Activated T-helper 1 cell treated with Interleukin-2 at 50 U/mL for 16 hours (primary cell): Measurements from ENCODE around the gene PFKP.

Source experiments
- DNase-seq: peaks from one replicate; pipeline ENCODE4 v3.0.0-alpha.2; 2020; ENCODE audit warnings: low read depth

PFKP gene

DNA sequence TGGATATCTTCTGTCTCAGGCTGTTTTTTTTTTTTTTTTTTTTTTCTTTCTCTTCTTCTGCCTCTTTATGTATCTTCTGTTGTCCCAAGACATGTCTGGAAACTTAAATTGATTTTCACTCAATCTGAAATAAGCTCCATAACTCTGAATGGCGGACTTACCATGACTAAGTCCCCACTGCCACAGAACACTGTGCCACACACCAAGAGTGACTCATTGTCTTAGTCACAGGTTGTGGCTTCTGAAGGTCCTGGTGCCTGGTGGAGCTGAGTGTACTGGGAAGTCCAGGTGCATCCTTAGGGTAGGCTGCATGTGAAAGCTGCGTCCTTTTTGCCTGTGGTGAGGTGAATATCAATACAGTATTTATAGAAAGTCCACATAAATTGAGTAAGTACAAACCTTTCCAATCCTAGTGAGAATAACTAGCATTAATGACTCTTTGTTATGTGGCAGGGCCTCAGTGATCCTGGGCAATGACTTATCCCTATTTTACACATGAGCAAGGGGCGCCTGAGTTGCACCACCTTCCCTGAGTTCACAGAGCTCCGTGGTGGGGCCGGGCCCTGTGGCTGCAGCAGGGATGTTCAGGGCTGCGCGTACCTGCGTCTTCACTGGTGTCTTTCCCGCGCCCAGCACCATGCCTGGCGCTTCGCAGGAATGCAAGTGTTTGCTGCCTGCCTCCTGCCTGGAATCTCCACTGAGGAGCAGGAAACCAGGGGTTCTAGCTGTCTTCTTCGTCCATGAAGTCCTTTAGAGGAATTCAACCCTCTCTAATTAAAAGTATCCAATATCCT, 4.3 kb downstream of the PFKP start:
- DNase-seq = no peak

DNA sequence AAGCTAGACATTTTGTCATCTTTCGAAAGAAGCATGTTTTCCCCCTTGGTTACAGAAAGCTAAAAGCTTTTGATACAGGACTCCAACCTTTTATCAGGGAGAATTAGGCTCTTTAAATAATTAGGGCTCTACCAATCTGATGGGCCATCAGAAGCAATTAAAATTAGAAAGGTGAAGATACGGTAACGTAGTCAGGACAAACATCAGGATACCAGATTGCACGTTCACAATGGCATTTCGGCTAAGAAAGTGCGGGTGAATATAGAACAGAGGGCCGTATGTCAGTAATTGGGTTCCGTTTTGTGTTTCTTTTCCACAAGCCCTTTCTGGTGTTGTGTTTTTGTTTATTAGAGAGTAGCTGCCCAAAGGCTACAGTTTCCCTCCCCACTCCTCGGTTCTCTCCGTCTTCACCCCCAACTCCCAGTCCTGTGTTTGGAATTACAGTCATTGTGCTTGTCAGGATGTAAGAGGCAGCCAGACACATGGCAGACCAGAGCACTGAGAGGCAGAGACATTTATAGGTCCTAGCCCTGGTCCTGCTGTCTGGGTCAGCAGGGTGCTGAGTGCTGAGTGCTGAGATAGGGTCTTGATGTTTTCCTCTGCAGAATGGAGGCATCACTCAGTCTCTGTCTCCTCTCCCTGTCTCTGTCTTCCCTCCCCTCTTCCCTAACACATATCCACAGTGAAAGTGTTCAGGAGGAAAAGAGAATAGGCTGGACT, 5.5 kb downstream of the PFKP start:
- DNase-seq = no peak

DNA sequence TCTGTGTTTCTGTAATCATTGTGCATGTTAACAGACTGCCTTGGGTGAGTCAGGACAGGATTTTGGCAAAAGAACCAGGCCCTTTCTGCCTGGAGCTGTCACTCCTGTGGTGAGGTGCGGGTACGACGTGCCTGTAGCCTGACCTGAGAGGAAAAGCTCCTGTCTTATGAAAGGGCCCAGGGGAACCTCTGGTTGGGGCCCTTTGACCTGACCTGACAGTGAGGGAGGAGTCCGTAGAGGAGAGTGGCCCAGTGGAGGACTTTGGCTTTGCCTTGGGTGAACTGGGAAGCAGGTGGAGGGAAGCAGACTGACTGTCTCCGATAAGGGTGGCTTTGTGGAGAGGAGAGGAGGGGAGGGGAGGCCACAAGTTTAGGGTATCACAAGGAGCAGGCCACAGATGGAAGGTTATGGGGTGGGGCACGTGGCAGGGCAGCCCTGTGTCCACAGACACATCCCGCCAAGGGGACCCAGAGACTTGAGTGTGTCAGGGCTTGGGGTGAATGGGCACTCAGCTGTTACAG, 6.9 kb downstream of the PFKP start:
- no peak for DNase-seq

- DNase-seq = no peak
Measured at GRCh38 chr10:3074985-3075600, 7.7 kb downstream of the PFKP start.

DNA sequence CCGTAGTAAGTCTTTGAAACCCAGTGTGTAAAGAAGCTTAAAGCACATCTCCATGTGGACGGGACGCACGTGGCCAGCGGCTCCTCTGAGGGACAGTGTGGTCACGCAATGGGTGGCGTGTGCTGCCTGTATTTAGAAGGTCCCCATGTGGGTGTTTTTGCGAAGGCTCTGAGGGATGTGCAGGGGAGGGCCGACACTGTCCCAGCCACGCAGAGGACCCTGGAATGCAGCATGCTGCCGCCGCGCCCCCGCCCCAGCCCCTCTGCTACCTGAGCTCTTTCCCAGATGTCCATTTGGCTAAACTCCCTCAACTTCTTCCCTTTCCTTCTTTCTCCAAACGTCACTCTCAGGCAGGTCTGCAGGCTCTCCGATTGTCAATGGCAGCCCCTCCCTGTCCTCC, 8.8 kb downstream of the PFKP start:
- DNase-seq = no peak

DNA sequence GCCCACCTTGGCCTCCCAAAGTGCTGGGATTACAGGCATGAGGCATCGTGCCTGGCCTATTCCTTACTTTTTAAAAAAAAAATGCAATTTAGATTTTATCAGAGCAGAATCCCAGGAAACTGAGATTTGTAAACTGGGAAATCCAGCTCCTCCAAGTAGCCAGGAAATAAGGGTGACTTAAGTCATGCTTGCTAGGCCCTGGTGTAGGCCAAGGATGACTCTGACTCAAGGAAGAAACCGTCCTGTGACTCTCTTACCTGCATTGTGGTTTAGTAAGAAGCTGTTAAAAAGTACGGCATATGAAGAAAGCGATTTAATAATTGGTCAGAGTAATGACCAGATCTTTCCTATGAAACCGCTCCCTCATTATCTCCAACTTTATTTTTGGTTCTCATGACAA, 10.2 kb downstream of the PFKP start:
- no peak for DNase-seq

GRCh38 chr10:3077940-3078630, 10.7 kb downstream of the PFKP start:
- no peak for DNase-seq

- DNase-seq = no peak
Measured at GRCh38 chr10:3081383-3081981, 14.1 kb downstream of the PFKP start.

- DNase-seq = no peak
Measured at GRCh38 chr10:3082290-3082689, 14.9 kb downstream of the PFKP start.

- DNase-seq = no peak
Measured at GRCh38 chr10:3085785-3086567, 18.6 kb downstream of the PFKP start.

- no peak for DNase-seq
Measured at GRCh38 chr10:3090388-3090787, 23.0 kb downstream of the PFKP start.

DNA sequence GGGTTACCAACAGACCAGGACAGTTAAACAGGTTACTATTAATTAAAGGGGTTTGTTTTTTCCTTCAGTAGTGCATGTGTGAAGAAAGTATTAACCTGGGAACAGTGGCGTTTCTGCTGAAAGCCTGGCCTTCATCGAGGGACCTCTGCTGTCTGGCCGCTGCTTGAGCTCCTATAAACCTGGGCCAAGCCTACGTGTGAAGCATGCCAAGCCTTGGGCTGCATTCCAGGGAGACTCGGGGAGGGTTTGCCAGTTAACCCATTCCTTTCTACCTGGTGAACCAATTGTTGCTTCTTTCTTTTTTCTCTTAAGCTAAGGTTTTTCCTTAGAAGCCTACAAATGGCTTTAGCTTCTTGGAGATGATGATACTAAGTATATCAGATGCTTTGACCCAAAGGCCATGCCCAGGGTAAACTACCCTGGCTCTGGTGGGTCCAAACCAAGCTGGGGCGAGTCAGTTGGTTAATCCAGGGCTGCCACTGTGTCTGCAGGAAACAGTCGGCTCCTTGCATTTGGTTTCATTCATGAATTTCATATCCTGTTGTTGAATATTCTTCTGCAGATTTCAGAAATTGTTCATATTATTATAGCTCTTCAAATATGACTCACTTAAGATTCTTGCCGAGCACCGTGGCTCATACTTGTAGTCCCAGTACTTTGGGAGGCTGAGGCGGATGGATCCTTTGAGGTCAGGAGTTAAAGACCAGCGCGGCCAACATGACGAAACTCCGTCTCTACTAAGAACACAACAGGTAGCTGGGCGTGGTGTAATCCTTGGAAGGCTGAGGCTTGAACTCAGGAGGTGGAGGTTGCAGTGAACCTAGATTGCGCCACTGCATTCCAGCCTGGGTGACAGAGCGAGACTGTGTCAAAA, 23.8 kb downstream of the PFKP start:
- no peak for DNase-seq

- DNase-seq = no peak
Measured at GRCh38 chr10:3091921-3092320, 24.6 kb downstream of the PFKP start.

GRCh38 chr10:3093996-3094395, 26.6 kb downstream of the PFKP start:
- DNase-seq = no peak

- no peak for DNase-seq
Measured at GRCh38 chr10:3094609-3095036, 27.3 kb downstream of the PFKP start.

- peak; percentile 8 for DNase-seq
Measured at GRCh38 chr10:3095373-3096139, 28.2 kb downstream of the PFKP start.

DNA sequence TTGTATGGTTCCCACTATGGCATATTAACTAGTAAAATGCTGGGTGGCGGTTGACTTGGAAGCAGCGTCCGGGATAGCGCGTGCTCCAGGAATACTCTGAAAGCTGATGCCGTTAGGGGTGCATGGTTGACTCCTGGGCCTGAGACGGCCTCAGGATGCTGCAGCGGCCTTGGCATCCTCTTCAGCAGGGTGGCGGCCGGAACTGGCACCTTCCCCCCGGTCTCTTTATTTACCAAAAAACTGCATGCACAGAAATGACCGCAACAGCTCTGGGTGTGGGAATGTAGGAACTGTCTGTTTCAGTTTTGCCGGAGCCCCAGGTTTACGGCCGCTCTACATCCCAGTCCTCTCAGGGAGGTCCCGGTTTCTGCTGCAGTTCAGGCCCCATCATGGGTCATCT, 28.8 kb downstream of the PFKP start:
- no peak for DNase-seq

GRCh38 chr10:3097160-3097559, 29.8 kb downstream of the PFKP start:
- DNase-seq = no peak

DNA sequence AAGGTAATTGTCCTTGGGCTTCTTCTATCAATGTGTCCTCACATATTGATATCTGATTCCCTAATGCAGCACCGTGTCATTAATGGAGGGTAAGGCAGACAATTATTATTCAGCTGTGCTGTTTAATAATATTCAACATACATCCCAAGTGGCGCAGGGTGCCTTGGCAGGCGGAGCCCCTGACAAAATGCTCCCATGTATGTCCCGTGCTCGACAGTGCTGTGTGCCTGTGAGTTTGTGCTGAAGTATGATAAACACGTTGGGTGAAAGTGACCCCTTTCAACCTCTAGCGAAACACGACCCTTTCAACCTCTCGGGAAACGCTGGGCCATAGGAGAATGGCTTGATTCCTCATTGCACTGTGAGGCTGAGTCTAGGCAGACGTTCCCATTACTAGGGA, 31.3 kb downstream of the PFKP start:
- no peak for DNase-seq
